ENCODE measurements around the gene MIGA2.
"Not testable (repeated sequence)": the region's sequence is repeated elsewhere in the genome, so short reads cannot be mapped to it uniquely, and the experiment has no call there.

MIGA2 gene, protein sequence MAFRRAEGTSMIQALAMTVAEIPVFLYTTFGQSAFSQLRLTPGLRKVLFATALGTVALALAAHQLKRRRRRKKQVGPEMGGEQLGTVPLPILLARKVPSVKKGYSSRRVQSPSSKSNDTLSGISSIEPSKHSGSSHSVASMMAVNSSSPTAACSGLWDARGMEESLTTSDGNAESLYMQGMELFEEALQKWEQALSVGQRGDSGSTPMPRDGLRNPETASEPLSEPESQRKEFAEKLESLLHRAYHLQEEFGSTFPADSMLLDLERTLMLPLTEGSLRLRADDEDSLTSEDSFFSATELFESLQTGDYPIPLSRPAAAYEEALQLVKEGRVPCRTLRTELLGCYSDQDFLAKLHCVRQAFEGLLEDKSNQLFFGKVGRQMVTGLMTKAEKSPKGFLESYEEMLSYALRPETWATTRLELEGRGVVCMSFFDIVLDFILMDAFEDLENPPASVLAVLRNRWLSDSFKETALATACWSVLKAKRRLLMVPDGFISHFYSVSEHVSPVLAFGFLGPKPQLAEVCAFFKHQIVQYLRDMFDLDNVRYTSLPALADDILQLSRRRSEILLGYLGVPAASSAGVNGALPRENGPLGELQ

DNA sequence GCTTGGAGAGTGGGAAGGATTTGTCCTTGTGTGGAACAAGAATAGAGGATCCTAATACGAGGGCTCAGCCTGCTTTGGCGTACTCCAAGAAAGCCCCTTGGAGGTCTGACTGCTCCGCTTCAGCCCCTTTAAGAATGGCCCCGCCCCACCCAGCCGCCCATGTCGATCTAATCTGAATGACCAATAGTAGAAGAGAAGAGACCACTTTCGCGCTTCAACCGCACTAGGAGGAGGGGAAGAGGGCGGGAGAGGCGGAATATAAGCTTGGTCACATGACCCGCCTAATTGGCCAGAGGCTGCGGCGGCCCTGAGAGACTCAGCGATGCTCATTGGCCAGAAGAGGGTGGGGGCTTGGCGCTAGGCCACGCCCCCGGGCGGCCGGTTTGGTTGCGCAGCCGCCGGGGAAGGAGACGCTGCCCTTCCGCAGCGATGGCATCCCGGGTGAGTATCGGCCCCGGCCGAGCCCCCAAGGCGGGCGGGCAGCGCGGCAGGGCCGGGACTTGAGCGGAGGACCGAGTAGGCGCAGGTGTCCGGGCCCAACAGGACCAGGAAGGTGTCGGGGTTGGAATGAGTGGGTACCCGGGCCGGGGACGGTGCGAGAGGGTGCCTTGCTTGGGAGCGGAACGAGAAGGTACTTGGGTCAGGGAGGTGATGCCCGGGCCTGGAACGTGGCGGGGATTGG, at the start of gene MIGA2:
MIGA2 (plus strand) TSS at position 386 of the 682 bp plus-strand sequence. CDS start 3,969 bp downstream, outside the sequence.
- DNase-seq (ENCODE audit: low read depth): peak; percentile 93

DNA sequence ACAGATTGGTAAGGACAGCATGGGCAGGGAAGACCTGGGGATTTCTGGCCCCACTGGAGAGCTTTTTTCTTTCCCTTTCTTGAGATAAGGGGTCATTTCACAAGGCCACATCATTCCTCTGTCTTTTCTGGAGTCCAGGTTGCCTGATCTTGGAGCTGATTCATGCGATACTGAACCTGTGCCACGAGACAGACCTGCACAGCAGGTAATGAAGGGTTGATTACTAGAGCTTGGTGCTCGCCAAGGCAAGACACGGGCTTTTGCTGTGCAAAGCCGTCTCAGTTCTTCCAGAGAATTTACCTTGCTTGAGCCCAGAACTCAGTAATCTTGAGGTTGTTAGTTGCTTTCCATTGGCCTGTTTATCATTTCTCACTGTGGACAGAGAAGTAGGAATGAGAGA, 49.8 kb upstream of the MIGA2 start:
- no peak for DNase-seq (ENCODE audit: low read depth)

DNA sequence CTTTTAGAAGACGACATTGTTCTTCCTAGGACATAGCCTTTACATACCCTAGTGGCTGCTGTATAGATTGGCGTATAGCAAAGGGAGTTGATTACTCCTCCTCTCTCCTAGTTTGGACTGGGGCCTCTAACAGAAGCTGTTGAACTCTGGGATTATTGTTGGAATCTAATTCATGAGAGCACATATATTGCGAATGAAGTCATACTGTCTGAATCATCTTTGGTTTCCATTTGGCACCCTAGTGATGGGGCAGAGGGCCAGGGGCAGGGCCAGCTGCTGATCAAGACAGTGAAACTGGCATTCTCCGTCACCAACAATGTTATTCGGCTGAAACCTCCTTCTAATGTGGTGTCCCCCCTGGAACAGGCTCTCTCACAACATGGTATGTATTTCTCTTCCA, 48.6 kb upstream of the MIGA2 start:
- DNase-seq (ENCODE audit: low read depth): no peak

DNA sequence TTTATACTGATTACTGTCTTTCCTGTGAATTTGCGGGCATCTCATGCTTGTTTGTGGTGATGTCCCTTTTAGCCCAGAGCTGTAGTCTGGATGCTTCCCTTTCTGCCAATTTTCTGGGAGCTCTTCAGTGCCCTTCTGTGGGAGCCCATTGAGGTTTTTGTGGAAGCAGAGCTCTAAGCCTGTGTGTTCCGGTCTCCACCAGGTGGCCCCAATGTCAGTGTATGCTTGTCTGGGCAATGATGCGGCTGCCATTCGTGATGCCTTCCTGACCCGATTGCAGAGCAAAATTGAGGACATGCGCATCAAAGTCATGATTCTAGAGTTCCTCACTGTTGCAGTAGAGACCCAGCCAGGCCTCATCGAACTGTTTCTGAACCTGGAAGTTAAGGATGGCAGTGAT, 43.4 kb upstream of the MIGA2 start:
- DNase-seq (ENCODE audit: low read depth): no peak

DNA sequence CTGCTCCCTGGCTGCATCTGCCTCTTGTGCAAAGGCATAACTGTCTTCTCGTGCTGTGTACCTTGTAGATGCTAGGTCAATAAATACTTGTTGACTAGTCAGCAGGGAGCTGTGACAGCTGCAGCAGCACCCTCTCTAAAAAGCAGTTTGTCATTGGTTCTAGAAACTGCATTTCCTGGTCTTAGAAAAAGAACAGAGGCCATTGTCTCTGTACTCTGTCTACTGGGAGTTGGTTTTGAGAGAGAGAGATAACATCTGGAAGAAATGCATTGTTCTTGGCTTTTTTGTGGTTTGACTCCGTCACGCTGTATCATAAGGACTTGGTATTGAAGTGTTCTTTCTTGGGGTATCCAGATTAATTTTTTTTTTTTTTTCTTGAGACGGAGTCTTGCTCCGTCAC, 40.6 kb upstream of the MIGA2 start:
- no peak for DNase-seq (ENCODE audit: low read depth)

DNA sequence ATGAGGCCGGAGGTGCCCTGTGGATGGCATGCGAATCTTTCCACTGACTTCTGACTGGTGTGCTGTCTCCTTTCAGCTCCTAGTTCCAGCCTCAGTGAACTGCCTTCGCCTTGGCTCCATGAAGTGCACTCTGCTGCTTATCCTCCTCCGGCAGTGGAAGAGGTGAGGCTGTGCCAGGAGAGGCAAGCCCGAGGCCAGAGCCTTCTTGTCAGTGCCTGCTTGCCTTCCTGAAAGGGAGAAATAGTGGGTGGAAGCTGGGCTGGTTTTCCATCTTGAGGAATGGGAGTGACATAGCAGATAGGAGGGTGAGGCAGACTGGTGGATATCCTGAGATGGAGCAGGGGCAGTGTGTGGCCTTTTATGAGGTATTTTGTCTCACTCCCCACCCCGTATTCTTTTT, 38.0 kb upstream of the MIGA2 start:
- DNase-seq (ENCODE audit: low read depth): no peak

DNA sequence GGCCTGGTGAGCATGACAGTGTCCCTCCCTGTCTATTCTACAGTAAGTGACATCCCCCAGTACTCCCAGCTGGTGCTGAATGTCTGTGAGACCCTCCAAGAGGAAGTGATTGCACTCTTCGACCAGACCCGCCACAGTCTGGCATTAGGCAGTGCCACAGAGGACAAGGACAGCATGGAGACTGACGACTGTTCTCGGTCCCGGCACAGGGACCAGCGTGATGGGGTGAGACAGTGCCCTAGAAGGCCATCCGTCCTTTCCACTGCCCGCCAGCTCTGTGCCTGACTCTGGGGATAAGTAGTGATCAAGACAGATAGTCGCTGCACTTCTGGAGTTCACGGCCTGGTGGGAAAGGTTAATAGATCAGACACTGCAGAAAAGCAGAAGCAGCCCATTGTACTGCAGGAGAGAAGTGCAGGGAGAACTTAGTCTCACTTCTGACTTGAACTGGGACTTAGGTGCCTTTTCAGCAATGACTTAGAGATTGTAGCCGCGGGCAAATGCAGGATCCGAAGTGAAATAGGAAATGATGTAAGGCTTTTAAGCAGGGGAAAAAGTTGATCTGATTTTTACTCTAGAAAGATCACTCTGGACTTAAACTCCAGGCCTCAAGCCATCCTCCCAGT, 36.7 kb upstream of the MIGA2 start:
- DNase-seq (ENCODE audit: low read depth): no peak

DNA sequence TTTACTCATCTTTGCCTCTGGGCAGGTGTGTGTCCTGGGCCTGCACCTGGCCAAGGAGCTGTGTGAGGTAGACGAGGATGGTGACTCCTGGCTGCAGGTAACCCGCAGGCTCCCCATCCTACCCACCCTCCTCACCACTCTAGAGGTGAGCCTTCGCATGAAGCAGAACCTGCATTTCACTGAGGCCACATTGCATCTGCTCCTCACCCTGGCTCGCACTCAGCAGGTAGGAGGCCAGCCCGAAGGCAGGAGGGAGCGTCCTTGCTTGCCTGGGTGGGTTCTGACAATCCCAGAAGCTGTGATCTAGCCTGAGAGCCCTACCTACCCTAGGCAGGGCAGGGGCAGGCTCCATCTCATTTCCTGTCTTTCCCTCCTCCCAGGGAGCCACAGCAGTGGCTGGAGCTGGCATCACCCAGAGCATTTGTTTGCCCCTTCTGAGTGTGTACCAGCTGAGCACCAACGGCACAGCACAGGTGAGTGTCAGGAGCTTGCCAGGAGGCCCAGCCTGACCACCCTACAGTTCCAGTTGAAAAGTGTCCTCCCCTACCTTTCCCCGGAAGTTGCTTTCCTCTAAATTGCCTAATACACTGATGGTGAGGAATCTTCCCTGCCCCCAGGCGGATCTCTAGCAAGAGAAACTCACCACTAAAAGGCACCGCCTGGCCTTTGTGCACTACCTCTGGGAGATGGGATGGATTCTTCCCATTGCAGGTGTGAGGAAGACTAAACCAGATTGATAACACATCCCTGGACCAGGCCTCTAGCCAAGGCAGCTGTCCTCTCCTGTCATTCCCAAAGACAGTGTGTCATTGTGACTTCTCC, 34.7 kb upstream of the MIGA2 start:
- DNase-seq (ENCODE audit: low read depth): no peak

DNA sequence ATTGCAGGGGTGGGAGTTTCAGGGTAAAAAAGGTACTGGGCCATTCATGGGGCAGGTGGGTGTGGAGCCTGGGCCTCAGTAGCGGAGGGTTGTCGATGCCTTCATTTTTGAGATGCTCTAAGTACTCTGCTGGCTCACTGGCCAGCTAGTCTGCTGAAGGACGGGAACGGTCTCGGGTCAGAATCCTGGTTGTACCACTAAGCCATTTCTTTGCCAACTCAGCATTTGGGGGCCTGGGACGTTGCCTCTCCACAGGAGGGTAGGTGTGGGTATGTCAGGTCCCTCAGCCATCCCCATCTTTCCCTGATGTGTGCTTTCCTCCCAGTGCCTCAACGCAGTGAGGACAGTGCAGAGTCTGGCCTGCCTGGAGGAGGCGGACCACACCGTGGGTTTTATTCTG, 33.4 kb upstream of the MIGA2 start:
- DNase-seq (ENCODE audit: low read depth): no peak

DNA sequence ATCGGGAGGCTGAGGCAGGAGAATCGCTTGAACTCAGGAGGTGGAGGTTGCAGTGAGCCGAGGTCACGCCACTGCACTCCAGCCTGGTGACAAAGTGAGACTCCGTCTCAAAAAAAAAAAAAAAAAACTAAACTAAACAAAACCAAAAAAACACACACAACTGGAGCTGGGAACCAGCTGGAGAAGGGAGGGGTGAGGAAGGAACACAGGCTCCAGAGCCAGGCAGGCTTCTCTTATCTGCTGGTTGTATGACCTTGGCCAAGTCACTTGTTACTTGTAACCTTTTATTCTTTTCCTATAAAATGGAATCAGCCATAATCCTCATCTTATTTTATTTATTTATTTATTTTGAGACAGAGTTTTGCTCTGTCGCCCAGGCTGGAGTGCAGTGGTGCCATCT, 32.3 kb upstream of the MIGA2 start:
- DNase-seq (ENCODE audit: low read depth): not testable (repeated sequence)

DNA sequence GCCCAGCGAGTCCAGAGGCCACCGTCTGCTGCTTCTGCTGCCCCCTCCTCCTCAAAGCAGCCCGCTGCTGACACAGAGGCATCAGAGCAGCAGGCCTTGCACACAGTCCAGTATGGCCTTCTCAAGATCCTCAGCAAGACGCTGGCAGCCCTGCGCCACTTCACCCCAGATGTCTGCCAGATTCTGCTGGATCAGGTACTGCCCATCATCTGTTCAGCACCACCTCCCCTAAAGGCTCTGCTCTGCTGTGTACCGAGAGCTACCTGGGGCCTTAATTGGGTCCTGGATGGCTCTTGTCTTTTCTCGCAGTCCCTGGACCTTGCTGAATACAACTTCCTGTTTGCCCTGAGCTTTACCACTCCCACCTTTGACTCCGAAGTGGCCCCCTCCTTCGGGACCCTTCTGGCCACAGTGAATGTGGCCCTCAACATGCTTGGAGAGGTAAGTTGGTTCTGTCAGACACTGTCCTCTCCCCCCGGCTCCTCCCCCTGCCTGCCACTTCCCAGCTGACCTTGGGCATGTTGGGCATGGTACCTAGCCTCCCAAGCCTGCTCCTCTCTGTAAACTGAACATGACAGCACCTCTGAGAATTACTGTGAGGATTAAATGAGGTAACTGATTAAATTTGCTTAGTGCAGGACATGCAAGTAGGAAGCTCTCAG, 31.0 kb upstream of the MIGA2 start:
- no peak for DNase-seq (ENCODE audit: low read depth)

DNA sequence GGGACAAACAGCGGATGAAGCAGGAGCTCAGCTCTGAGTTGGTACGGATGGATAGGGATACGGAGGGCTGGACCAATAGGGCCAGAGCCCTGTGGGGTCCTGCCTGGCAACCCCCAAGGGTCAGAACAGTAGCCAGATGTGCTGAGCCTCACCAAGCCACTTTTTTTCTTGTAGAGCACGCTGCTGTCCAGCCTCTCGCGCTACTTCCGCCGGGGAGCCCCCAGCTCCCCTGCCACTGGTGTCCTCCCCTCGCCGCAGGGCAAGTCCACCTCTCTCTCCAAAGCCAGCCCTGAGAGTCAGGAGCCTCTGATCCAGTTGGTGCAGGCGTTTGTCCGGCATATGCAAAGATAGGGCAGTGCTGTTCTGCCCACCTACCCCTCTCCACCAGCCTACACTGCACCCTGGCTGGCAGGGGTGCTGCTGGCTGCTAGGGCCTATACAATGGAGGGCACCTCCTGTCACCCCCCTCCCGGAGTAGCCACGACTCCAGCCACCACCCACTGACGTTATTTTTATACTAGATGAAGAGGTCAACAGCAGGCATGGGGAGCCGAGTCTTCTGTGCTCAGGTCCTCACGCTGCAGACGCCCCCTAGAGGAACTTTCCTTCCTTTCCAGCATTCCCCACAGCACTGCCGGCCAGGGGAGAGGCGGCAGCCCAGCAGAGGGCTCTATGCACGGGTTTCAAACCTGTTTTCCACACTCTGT, 29.9 kb upstream of the MIGA2 start:
- DNase-seq (ENCODE audit: low read depth): peak; percentile 18

DNA sequence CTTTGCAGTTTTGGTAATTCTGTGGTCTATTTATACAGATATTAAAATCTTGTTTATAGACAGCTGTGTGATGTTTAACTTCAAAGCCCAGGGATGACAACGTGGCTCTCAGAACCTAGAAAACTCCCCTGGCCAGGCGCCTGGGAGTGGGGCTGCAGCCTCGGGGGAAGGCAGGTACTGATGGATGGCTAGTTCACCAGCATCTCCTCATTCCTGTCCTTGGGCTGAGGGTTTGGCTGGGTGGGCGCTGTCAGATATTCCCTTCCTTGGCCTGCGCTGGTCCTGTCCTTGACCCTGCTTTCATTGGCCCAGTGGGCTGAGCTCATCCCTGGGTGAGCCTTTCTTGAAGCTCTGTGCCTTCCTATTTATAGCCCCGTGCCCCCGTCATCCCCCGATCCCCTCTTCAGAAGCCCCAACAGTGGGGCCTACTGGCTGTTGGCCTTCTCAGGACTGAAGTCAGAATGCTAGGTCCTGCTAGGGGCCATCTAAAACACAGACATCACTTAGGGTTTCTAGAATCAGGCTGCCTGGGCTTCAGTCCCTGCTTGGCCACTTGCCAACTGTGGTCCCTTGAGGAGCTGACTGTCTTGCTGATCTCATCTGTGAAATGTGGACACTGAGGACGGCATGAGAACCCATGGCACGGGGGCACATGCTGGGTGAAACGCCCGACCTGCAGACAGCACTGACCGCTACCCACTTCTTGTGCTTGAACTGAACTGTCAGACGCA, 29.2 kb upstream of the MIGA2 start:
- no peak for DNase-seq (ENCODE audit: low read depth)

DNA sequence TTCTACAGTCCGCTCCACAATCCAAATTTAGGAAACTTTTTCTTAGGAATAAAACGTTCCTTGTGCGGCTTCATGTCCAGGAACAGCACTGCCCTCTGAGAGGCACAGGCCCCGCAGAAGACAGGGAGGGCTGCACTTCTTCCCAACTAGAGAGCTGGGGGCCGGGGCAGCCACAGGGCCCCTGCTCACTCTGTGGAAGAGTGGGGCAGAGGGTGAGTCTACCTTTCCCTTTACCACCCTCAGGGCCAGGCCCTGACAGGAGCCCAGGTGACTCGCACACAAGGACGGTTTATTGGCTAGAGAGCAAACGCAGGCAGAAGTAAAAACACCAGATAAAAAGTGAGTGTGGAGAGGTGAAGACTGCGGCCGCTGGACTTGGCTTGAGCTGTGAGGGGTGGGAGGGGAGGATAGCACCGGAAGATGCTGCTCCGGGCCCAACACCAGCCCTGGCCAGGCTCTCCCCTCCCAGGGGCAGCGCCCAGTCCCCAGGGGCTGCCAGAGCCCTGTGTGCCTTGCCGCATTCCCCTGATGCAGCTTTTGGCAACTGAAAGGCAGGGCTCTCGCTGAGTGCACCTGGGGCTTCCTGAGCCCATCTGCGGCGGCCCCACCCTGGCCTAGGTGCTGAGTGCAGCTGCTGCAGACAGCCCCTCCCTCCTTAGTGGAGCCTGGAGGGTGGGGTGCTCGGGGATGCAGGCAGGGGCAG, 28.5 kb upstream of the MIGA2 start:
- no peak for DNase-seq (ENCODE audit: low read depth)

DNA sequence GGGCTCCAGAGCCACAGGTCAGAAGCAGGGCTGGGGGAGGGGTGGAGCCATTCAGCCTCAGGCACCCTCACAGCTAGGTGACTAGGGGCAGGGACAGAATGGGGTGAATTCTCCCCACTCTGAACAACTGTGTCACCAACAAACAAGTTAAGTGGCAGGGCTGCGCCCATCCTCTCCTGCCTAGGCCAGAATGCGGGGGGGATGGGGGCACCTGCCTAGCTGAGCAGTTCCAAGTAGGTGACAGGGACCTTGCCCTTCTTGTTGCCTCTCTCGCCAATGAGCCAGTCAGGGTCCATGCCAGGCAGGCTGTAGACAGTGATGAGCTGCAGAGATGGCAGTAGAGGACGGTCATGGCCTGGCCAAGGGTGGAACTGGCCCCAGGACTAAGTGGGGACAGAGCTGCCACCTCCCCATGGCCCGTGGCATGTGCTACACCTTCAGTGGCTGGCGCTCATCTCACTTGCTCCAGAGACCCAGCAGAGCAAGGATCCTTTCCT, 27.9 kb upstream of the MIGA2 start:
- no peak for DNase-seq (ENCODE audit: low read depth)

DNA sequence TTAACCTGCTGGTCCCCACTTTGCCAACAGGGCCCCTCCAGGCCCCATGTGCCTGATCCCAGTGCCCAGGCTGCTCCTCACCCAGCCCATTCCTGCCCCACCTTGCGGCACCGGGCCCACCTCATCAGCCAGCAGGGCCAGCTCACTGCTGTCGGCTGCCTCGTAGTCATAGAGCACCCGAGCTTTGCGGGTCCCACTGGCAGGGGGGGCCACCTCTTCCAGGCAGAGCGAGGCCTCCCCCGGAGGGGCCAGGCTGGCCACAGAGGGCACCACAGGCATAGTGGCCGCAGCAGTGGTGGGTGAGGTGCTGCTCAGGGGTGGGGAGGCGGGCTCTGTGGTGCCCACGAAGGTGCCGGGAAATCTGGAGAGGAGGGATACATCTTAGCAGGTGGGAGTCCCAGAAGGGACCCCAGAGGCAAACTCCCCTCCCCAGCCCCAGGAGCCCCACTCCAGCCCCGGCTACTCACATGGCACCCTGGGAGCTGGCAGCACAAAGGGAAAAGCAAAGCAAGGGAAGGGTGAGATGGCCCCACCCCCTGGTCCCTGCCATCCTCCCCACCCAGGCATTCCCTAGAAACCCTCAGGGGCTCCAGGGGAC, 27.3 kb upstream of the MIGA2 start:
- DNase-seq (ENCODE audit: low read depth): no peak

DNA sequence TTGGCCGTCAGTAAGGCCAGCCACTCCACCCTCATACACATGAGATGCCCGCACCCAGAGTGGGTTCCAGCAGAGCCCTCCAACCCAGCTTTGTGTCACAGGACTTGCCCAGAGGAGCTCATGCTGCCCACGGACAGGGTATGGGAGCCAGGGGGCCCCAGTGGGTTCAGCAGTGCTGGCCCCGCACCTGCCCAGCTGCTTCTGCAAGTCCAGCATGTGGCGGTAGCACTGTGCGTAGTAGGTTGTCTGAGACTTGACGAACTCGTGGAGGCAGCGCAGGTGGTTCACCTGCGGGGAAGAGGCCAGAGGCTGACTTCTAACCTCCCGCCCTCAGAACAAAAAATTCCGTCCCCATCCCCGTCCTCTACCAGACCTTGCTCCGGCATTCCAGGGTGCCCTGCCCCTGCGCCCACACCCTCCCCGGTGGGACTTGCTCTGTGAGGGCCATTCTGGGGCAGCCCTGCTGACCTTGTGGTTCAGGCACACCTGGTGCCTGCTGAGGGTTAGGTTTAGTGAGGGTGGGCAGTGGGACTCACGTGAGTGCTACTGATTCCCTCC, 26.8 kb upstream of the MIGA2 start:
- no peak for DNase-seq (ENCODE audit: low read depth)

DNA sequence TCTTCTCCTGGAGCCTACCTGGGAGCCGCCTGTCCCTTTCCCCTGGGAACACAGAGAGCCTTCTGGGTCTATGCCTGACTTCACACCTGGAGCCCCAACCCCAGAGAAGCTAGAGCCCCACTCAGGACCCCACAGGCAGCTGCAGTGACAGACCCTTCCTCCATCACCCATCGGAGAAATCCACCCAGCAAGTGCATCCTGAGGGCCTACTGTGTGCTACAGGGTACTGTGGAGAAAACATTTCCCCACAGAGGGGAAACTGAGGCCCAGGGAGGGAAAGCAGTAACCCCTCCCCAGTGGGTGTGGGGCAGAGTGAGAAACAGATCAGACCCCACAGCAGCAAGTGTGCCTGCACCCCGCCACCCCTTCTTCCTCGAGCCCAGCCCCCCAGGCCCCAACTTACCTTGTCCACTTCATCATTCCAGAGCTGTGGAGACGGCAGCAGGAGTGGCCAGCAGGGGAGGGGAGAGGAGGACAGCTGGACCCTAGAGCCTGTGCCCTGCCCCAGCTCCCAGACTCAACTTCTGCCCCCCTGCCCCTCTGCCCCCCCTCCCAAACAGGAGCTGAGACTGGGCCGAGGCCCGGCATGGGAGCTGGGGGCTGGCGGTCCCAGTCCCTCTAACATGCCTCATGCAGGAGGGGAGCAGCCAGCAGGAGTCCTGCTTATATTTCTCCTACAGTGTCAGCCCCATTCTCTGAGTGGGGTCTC, 26.0 kb upstream of the MIGA2 start:
- no peak for DNase-seq (ENCODE audit: low read depth)

All from activated gamma-delta T cell treated with anti-CD3 and anti-CD28 coated beads, Interleukin-2, amount 50 U/mL, for 16 hours (primary cell).